Lung (tissue), 12 donors: ENCODE data around the gene PAFAH1B1. TPM values are rescaled to one million over a fixed set of nuclear protein-coding genes. Genes with fewer than 3 reads are reported as not detected.

Experiments used
- ATAC-seq: fragments of 200-7000 bp; cut with Tn5 transposase; one replicate; pipeline ENCODE4 v1.9.1; 2020; ENCODE audit warnings: moderate number of reproducible peaks; ENCODE audit not compliant: insufficient read depth, low FRiP score
- DNase-seq, 3 donors: peaks; one replicate each; pipeline ENCODE4 v3.0.0-alpha.2; 2013 to 2017
- H3K27ac ChIP-seq, 2 donors: one replicate each; pipeline ENCODE4 v1.5.1; 2013; ENCODE audit warnings: mild to moderate bottlenecking in 2 of 2, moderate library complexity in 2 of 2, control low read depth in 1 of 2, inconsistent platforms in 1 of 2, low read depth in 1 of 2, low read length in 1 of 2
- H3K27me3 ChIP-seq, 3 donors: one replicate each; pipeline ENCODE4 v1.5.1; 2013; ENCODE audit warnings: low read length in 2 of 3; ENCODE audit not compliant: control insufficient read depth in 3 of 3, insufficient read depth in 3 of 3
- H3K36me3 ChIP-seq, 4 donors: one replicate each; pipeline ENCODE4 v1.5.1; 2013; ENCODE audit warnings: low read length in 4 of 4, mild to moderate bottlenecking in 1 of 4, moderate library complexity in 1 of 4; ENCODE audit not compliant: control insufficient read depth in 4 of 4, insufficient read depth in 4 of 4
- H3K4me1 ChIP-seq, 5 donors: one replicate each; pipeline ENCODE4 v1.5.1; 2013; ENCODE audit warnings: low read length in 5 of 5, mild to moderate bottlenecking in 2 of 5, moderate library complexity in 1 of 5; ENCODE audit not compliant: control insufficient read depth in 5 of 5, insufficient read depth in 5 of 5
- H3K4me3 ChIP-seq: one replicate; pipeline ENCODE4 v1.5.1; 2013; ENCODE audit warnings: mild to moderate bottlenecking, control low read depth, moderate library complexity
- H3K9ac ChIP-seq, 2 donors: one replicate each; pipeline ENCODE4 v1.5.1; 2013; ENCODE audit warnings: low read length in 2 of 2, control low read depth in 1 of 2; ENCODE audit not compliant: insufficient read depth in 1 of 2
- H3K9me3 ChIP-seq, 4 donors: one replicate each; pipeline ENCODE4 v1.5.1; 2013; ENCODE audit warnings: low read length in 3 of 4, mild to moderate bottlenecking in 1 of 4, moderate library complexity in 1 of 4; ENCODE audit not compliant: control insufficient read depth in 4 of 4, insufficient read depth in 3 of 4
- CTCF ChIP-seq: IDR thresholded peaks from 2 replicates; pipeline ENCODE4 v1.5.1; 2012; ENCODE audit warnings: mild to moderate bottlenecking; ENCODE audit errors: control extremely low read depth, extremely low read depth
- WGBS, 2 donors: extraction: QIAGEN DNeasy Blood & Tissue Kit; methylation state at CpG; one replicate each; pipeline ENCODE4 v1.1.7; 2013; 5-methylcytosine and 5-hydroxymethylcytosine counted together
- polyA plus RNA-seq, 2 donors: library from polyadenylated mRNA; stranded (reverse); fragments of 200-250 nt; gene quantifications; one replicate each; pipeline ENCODE4 v1.2.1, GENCODE V29; 2013
- total RNA-seq, 2 donors: library from RNA; depleted of rRNA in 1 of 2; stranded (reverse); fragments of >200 nt in 1 of 2; gene quantifications; one replicate each; pipeline ENCODE4 v1.2.1, GENCODE V29; 2014 to 2021
- donor health status: control.
- donor health status: control.
- donor health status: Bipolar disorder and iron deficiency.
- donor health status: healthy.
- donor health status: DM: yes; HTN: yes; CAD: no.

The PAFAH1B1 gene
- total and polyA plus RNA-seq, 4 donors: 53.4 to 182 (median 85.5) TPM

GRCh38 chr17:2703181-2703580 lies 109.7 kb downstream of the PAFAH1B1 start:
- 95 to 96% methylated on average over 20 of the region's 20 CpGs for WGBS, 2 donors
- no peak for TF ChIP-seq CTCF
- Histone ChIP-seq H3K9me3 (no peaks in the 10 kb centered on the region), H3K36me3 (peaks cover 7 to 47% (median 16%) of the 10 kb centered on the region in 4 donors), H3K27me3 (no peaks in the 10 kb centered on the region), H3K9ac (no peak overlapping the region), H3K4me1 (peaks cover 0 to 4% (median 0%) of the 10 kb centered on the region in 5 donors), H3K27ac (no peak overlapping the region), H3K4me3 (no peak overlapping the region)
- DNase-seq (no peak), ATAC-seq (no peak)

GRCh38 chr17:2703606-2704005 lies 110.2 kb downstream of the PAFAH1B1 start:
- no peak for ATAC-seq

GRCh38 chr17:2704031-2704889 lies 110.8 kb downstream of the PAFAH1B1 start:
- DNase-seq: no peak
- Histone ChIP-seq H3K27ac (no peak overlapping the region), H3K4me1 (peaks cover 0 to 15% (median 7%) of the 10 kb centered on the region in 5 donors), H3K36me3 (peaks cover 7 to 41% (median 15%) of the 10 kb centered on the region in 4 donors), H3K9ac (no peak overlapping the region), H3K4me3 (no peak overlapping the region), H3K27me3 (no peaks in the 10 kb centered on the region), H3K9me3 (no peaks in the 10 kb centered on the region)
- no peak for TF ChIP-seq CTCF
- no peak for ATAC-seq
- 90 to 91% methylated on average over 38 of the region's 38 CpGs for WGBS, 2 donors

More at GRCh38 chr17:2703606-2704005, 110.2 kb downstream of the PAFAH1B1 start:
- Histone ChIP-seq H3K4me1 (peaks cover 0 to 8% (median under 1%) of the 10 kb centered on the region in 5 donors), H3K27me3 (no peaks in the 10 kb centered on the region), H3K9me3 (no peaks in the 10 kb centered on the region), H3K4me3 (no peak overlapping the region), H3K36me3 (peaks cover 7 to 43% (median 15%) of the 10 kb centered on the region in 4 donors), H3K9ac (no peak overlapping the region), H3K27ac (no peak overlapping the region)
- TF ChIP-seq CTCF: no peak
- no peak for DNase-seq
- 95 to 96% methylated on average over 16 of the region's 16 CpGs for WGBS, 2 donors
